Stimulated activated CD4-positive, alpha-beta T cell treated with anti-CD3 and anti-CD28 coated beads, Interleukin-4, amount 100 ng/mL, for 48 hours (primary cell): ENCODE data around the gene PDCD4.
A peak's percentile ranks its signal among the peaks of the same experiment; 100 is the strongest.
"Not testable (repeated sequence)": the region's sequence is repeated elsewhere in the genome, so short reads cannot be mapped to it uniquely, and the experiment has no call there.

ENCODE experiments used
- DNase-seq, 2 donors: peaks; one replicate each; pipeline ENCODE4 v3.0.0-alpha.2; 2020; ENCODE audit warnings: low read depth in 2 of 2

Gene PDCD4

GRCh38 chr10:110881905-110882304, 10.2 kb downstream of the PDCD4 start:
- no peak for DNase-seq

GRCh38 chr10:110883924-110884323, 12.2 kb downstream of the PDCD4 start:
- DNase-seq, result no peak

GRCh38 chr10:110885932-110886674, 14.4 kb downstream of the PDCD4 start:
- no peak for DNase-seq

GRCh38 chr10:110887560-110887959, 15.8 kb downstream of the PDCD4 start:
- DNase-seq, result no peak

GRCh38 chr10:110892602-110893288, 21.0 kb downstream of the PDCD4 start:
- DNase-seq, result no peak

- no peak for DNase-seq
These were observed 21.9 kb downstream of the PDCD4 start for GRCh38 chr10:110893559-110894179.

GRCh38 chr10:110897184-110897583, 25.5 kb downstream of the PDCD4 start:
- DNase-seq, result no peak

GRCh38 chr10:110898391-110898790, 26.7 kb downstream of the PDCD4 start:
- DNase-seq, result no peak

GRCh38 chr10:110900983-110901382, 29.3 kb downstream of the PDCD4 start:
- no peak for DNase-seq

- no peak for DNase-seq
These were observed 30.5 kb downstream of the PDCD4 start for GRCh38 chr10:110901954-110902819.

- no peak for DNase-seq
These were observed 31.9 kb downstream of the PDCD4 start for GRCh38 chr10:110903280-110904278.

- DNase-seq, result no peak
These were observed 38.4 kb downstream of the PDCD4 start for GRCh38 chr10:110910138-110910537.

GRCh38 chr10:110912374-110912773, 40.6 kb downstream of the PDCD4 start:
- DNase-seq, result no peak

GRCh38 chr10:110914431-110914830, 42.7 kb downstream of the PDCD4 start:
- no peak for DNase-seq

GRCh38 chr10:110915035-110915434, 43.3 kb downstream of the PDCD4 start:
- no peak for DNase-seq

- DNase-seq, result not testable (repeated sequence)
These were observed 43.9 kb downstream of the PDCD4 start for GRCh38 chr10:110915600-110915999.

GRCh38 chr10:110916554-110917346, 45.0 kb downstream of the PDCD4 start:
- no peak for DNase-seq

GRCh38 chr10:110918269-110918642, 46.5 kb downstream of the PDCD4 start:
- DNase-seq, result peak; percentile 77 to 89

- no peak for DNase-seq
These were observed 47.1 kb downstream of the PDCD4 start, which contains the start of gene BBIP1 for GRCh38 chr10:110918643-110919348. BBIP1 (minus strand) TSS chr10:110919180; CDS start chr10:110918157, 1,023 bp downstream.
